ENCODE measurements around the gene MYO1B. TPM values are rescaled to one million over a fixed set of nuclear protein-coding genes. Genes with fewer than 3 reads are reported as not detected.

Gene MYO1B
- total RNA-seq, 2 experiments from 2014 or later, result 1.6 to 4.3 TPM

DNA sequence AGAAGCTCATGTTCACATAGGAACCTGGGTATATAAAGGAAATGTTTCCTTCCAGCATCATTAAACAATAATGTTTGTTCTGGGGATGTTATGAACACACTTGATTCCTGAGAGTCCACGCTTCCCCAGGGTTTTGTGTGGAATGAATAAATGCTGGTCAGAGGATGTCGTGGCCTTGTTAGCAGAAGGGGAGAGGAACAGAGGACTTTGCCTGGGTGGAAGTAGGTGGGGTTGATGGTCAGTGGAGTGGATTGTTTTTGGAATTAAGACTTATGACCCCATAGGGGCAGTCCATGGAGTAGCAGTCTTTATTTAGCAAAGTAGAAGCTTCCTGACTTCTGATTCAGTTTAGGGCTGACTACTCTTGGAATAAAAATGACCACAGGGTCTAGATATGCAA lies 139.6 kb downstream of the MYO1B start:
- H3K4me3 Mint-ChIP-seq, result no peak overlapping the region
- H3K27ac Mint-ChIP-seq, result no peak overlapping the region
- ATAC-seq (no peak), DNase-seq (no peak)
- peaks cover 2% of the 10 kb centered on the region for H3K27me3 Mint-ChIP-seq
- CTCF ChIA-PET, result no interaction called here
- no peaks in the 10 kb centered on the region for H3K4me1 Mint-ChIP-seq
- H3K36me3 Mint-ChIP-seq, result no peaks in the 10 kb centered on the region
- no peaks in the 10 kb centered on the region for H3K9me3 Mint-ChIP-seq (ENCODE audit: low read depth)

DNA sequence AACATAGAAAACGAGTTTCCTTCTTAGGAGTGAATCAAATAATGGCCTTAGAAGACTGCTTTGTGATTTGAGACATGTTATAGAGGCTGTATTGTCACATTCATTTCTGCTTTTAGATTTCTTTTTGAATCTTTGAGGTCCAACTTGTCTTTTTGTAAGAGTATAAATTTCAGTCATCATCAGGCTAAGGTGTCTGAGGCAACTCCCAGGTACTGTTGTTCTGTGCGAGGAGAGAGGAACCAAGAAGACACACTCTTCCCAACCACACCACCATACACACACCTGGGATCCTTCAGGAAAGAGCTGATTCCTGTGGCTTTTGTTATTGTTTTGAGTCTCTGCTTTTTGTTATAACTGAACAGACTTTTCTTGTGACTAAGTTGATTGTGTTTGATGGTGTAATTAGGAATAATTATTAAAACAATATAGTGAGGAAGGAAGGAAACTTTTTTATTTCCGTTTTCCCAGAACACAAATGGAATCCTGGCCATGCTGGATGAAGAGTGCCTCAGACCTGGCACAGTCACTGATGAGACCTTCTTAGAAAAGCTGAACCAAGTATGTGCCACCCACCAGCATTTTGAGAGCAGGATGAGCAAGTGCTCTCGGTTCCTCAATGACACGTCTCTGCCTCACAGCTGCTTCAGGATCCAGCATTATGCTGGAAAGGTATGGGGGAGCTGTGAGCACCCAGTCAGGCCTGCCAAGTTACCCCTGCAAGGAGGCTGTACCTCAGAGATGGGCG lies 140.4 kb downstream of the MYO1B start:
- ATAC-seq (no peak), DNase-seq (no peak)
- CTCF ChIA-PET, result no interaction called here
- Mint-ChIP-seq H3K36me3 (no peaks in the 10 kb centered on the region), H3K9me3 (ENCODE audit: low read depth) (no peaks in the 10 kb centered on the region), H3K27ac (no peak overlapping the region), H3K4me1 (no peaks in the 10 kb centered on the region), H3K4me3 (no peak overlapping the region), H3K27me3 (peaks cover 2% of the 10 kb centered on the region)

DNA sequence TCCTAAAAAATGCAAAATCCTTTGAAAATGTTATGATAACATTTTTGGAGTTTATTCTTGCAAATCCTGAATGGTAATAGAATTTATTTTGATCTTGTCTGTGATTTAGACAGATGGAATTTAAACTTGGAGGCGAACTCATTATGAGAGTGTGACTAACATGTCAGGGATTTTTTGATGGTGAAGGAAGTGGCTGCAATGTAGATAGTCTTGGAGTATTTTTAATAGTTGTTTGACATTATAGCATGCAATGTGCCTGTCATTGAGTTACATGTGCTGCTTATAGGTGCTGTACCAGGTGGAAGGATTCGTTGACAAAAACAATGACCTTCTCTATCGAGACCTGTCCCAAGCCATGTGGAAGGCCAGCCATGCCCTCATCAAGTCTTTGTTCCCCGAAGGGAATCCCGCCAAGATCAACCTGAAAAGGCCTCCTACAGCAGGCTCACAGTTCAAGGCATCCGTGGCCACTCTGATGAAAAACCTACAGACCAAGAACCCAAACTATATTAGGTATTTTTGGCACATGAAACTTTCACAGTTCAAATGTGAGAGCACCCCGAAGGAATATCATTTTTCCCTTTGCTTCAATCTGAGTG lies 141.8 kb downstream of the MYO1B start:
- CTCF ChIA-PET, result no interaction called here
- DNase-seq, result no peak
- no peaks in the 10 kb centered on the region for H3K4me1 Mint-ChIP-seq
- no peak for ATAC-seq
- H3K36me3 Mint-ChIP-seq, result no peaks in the 10 kb centered on the region
- no peak overlapping the region for H3K27ac Mint-ChIP-seq
- no peak overlapping the region for H3K4me3 Mint-ChIP-seq
- peaks cover 2% of the 10 kb centered on the region for H3K27me3 Mint-ChIP-seq
- no peaks in the 10 kb centered on the region for H3K9me3 Mint-ChIP-seq (ENCODE audit: low read depth)

DNA sequence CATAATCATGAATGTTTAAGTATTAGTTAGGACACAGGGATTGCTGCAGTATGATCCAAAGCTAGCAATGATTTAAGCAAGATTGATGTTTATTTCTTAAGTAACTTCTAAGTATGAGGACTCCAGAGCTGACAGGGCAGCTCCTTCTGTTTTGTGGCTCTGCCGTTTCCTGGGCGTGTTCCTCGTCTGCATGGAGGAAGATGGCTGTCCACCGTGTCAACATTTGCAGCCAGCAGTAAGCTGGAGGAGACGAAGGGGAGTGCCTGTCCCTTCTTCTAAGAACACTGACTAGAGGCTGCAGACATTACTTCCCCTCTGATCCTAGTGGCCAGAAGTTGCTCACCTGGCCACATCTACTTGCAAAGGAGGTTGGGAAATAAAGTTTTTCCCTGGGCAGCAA lies 144.1 kb downstream of the MYO1B start:
- no peak overlapping the region for H3K4me3 Mint-ChIP-seq
- H3K4me1 Mint-ChIP-seq, result no peaks in the 10 kb centered on the region
- DNase-seq (no peak), ATAC-seq (no peak)
- no peaks in the 10 kb centered on the region for H3K36me3 Mint-ChIP-seq
- no peaks in the 10 kb centered on the region for H3K9me3 Mint-ChIP-seq (ENCODE audit: low read depth)
- no peak overlapping the region for H3K27ac Mint-ChIP-seq
- H3K27me3 Mint-ChIP-seq, result peaks cover 6% of the 10 kb centered on the region
- CTCF ChIA-PET, result interaction anchor here (1.1 kb wide), 1 partner anchor 224 kb away, joined by 3 read pairs; no protein-coding TSS in a partner anchor

DNA sequence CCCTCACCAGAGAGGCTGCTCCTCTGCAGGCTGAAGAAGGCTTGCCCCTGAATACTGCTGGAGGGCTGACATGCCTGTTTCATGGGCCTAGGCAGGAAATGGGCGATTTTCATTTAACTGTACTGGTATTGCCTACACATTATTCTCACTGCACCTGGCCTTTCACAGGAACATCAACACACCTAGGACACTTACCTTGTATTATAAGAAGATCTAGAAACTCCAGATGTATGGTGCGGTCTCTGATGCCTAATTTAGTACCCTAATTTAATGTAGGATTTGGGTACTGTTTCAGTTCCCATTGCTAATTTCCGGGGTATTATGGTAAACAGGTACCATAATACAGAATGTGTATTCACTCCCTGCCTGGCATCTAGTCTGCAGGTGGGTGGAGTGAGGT lies 146.0 kb downstream of the MYO1B start:
- ATAC-seq (no peak), DNase-seq (no peak)
- no peak overlapping the region for H3K27ac Mint-ChIP-seq
- H3K36me3 Mint-ChIP-seq, result no peaks in the 10 kb centered on the region
- H3K27me3 Mint-ChIP-seq, result peaks cover 4% of the 10 kb centered on the region
- no peaks in the 10 kb centered on the region for H3K9me3 Mint-ChIP-seq (ENCODE audit: low read depth)
- H3K4me1 Mint-ChIP-seq, result no peaks in the 10 kb centered on the region
- CTCF ChIA-PET, result no interaction called here
- no peak overlapping the region for H3K4me3 Mint-ChIP-seq

DNA sequence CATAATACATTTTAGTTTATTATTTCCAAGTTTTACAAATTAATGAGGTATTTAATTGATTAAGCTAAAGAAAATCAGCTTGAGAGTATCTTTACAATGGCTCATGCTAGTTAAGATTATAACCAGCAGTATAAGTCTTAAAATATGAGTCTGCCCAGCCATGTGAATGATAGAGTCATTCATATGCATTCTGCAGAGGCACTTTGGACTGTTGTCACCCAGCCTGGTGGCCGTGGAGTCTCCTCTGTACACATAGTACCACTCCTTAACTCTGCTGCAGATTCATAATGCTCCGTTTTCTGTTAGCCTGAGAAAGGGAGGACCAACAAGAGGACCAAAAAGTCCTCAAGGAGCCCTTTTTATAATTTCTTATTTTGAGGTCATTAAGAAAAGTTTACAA lies 148.8 kb downstream of the MYO1B start:
- no peaks in the 10 kb centered on the region for H3K9me3 Mint-ChIP-seq (ENCODE audit: low read depth)
- CTCF ChIA-PET, result no interaction called here
- H3K4me1 Mint-ChIP-seq, result no peaks in the 10 kb centered on the region
- DNase-seq (no peak), ATAC-seq (no peak)
- H3K36me3 Mint-ChIP-seq, result no peaks in the 10 kb centered on the region
- no peak overlapping the region for H3K4me3 Mint-ChIP-seq
- H3K27ac Mint-ChIP-seq, result no peak overlapping the region
- peaks cover 4% of the 10 kb centered on the region for H3K27me3 Mint-ChIP-seq

DNA sequence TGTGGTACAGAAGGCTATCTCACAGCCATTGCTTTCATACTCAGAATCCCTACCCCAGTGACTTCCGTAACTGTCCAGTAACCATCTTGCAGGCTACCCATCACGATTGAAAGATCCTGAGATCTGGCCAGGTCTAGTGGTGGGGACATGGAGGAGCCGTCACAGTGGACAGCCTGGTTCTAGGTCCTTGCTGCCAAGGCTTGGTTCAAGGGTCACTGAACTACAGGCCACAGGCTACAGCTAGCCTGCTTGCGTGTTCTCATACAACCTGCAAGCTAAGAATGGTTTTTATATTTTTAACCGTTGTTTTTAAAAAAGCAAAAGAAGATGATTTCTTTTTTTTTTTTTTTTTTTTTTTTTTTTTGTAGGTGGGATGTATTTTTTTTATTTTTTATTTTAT lies 151.6 kb downstream of the MYO1B start:
- CTCF ChIA-PET, result no interaction called here
- DNase-seq (no peak), ATAC-seq (no peak)
- no peaks in the 10 kb centered on the region for H3K9me3 Mint-ChIP-seq (ENCODE audit: low read depth)
- H3K4me1 Mint-ChIP-seq, result no peaks in the 10 kb centered on the region
- H3K27ac Mint-ChIP-seq, result no peak overlapping the region
- peaks cover 4% of the 10 kb centered on the region for H3K27me3 Mint-ChIP-seq
- no peaks in the 10 kb centered on the region for H3K36me3 Mint-ChIP-seq
- H3K4me3 Mint-ChIP-seq, result no peak overlapping the region

DNA sequence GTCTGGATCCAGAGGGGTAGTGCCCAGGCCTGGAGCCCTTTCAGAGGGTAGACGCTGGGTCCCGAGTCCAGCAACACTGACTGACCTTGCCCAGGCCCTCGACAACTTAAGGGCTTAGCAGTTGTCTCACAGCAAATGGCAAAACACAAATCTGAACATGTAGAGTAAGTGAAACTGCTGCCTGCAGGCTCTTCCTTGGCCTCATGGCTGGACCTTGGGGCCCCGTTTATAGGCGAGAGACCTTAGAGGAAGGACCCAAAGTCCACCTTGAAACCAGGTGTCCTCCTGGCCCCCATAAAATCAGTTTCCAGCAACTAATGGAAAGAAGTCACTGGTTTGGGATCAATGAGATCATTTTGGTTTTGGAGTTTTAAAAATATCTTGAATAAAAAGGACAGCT lies 154.4 kb downstream of the MYO1B start:
- no peak for ATAC-seq
- H3K4me3 Mint-ChIP-seq, result no peak overlapping the region
- CTCF ChIA-PET, result no interaction called here
- no peaks in the 10 kb centered on the region for H3K36me3 Mint-ChIP-seq
- H3K27me3 Mint-ChIP-seq, result peaks cover 4% of the 10 kb centered on the region
- H3K4me1 Mint-ChIP-seq, result peaks cover 3% of the 10 kb centered on the region
- DNase-seq, result no peak
- no peak overlapping the region for H3K27ac Mint-ChIP-seq
- no peaks in the 10 kb centered on the region for H3K9me3 Mint-ChIP-seq (ENCODE audit: low read depth)

DNA sequence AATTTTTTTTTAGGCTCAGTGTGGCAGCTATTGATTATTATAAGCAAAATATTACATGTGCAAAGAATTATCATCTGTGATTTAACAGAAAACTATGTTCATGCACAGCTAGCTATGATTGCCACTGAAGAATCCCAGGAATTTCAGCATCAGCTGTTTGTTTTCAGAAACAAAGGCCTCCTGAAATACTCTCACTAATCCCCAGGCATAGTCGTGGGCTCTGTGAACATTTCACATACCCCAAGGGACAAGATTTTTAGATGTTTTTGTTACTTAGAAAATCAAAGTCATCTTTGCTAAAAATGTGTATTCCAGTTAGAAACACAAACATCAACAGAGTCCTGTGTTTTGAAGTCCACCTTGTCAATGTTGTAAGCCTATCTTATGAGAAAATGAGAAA lies 156.1 kb downstream of the MYO1B start:
- Mint-ChIP-seq H3K27ac (no peak overlapping the region), H3K36me3 (no peaks in the 10 kb centered on the region), H3K4me1 (peaks cover 10% of the 10 kb centered on the region), H3K4me3 (no peak overlapping the region), H3K9me3 (ENCODE audit: low read depth) (no peaks in the 10 kb centered on the region), H3K27me3 (peaks cover 4% of the 10 kb centered on the region)
- CTCF ChIA-PET, result no interaction called here
- ATAC-seq (no peak), DNase-seq (no peak)

DNA sequence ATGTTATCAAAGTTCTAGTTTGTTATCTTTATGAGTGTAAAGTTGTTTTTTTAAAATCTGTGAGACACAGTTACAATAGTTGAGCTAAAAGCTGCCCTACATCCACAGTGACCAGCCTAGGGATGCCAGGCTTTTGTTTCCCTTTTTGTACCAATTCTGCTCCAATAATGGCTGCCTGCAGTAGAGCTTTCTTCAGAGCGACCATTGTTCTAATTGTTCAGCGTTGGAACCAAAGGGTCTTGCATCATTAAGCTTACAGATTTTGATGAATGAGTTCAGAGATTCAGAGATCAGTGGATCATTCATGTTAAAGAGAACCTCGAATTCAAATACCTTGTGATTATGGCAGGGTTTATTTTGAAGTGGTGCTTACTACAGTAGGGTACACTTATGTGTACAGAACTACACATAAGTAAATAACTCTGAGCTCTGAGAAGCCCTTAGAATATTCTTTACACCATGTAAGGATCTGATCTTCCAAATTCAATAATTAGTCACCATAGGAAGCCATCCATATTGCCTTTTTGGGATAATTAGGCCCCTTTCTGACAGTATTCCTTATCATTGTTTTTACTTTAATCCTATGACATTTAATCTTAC lies 157.9 kb downstream of the MYO1B start:
- H3K4me1 Mint-ChIP-seq, result peaks cover 10% of the 10 kb centered on the region
- DNase-seq (no peak), ATAC-seq (no peak)
- CTCF ChIA-PET, result no interaction called here
- H3K27me3 Mint-ChIP-seq, result peaks cover 4% of the 10 kb centered on the region
- H3K27ac Mint-ChIP-seq, result no peak overlapping the region
- no peaks in the 10 kb centered on the region for H3K9me3 Mint-ChIP-seq (ENCODE audit: low read depth)
- no peak overlapping the region for H3K4me3 Mint-ChIP-seq
- no peaks in the 10 kb centered on the region for H3K36me3 Mint-ChIP-seq

DNA sequence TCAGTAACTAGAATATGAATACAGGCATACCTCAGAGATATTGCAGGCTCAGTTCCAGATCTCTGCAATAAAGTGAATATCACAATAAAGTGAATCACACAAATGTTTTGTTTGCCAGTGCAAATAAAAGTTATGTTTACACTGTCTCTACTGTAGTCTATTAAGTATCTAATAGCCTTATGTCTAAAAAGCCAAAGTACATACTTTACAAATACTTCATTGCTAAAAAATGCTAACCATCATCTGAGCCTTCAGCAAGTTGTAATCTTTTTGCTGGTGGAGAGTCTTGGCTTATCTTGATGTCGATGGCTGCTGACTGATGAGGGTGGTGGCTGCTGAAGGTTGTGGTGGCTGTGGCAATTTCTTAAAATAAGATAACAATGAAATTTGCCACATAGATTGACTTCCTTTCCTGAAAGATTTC lies 159.4 kb downstream of the MYO1B start:
- Mint-ChIP-seq H3K27ac (no peak overlapping the region), H3K4me3 (no peak overlapping the region)
- CTCF ChIA-PET, result no interaction called here

DNA sequence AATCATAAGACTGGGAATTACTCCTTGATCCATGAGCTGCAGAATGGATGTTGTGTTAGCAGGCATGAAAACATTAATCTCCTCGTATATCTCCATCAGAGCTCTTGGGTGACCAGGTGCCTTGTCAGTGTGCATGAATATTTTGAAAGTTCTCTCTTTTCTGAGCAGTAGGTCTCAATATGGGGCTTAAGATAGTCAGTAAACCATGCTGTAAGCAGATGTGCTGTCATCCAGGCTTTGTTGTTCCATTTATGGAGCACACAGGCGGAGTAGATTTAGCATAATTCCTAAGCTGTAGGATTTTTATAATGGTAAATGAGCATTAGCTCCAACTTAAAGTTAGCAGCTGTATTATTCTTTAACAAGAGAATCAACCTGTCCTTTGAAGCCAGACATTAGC lies 160.3 kb downstream of the MYO1B start:
- Mint-ChIP-seq H3K4me1 (peaks cover 10% of the 10 kb centered on the region), H3K27me3 (peaks cover 4% of the 10 kb centered on the region), H3K9me3 (ENCODE audit: low read depth) (no peaks in the 10 kb centered on the region), H3K36me3 (no peaks in the 10 kb centered on the region), H3K27ac (no peak overlapping the region), H3K4me3 (no peak overlapping the region)
- CTCF ChIA-PET, result interaction anchor here (1.3 kb wide), 1 partner anchor 42 kb away, joined by 3 read pairs; no protein-coding TSS in a partner anchor
- no peak for ATAC-seq
- DNase-seq, result no peak

More for the DNA sequence above, 159.4 kb downstream of the MYO1B start:
- no peaks in the 10 kb centered on the region for H3K9me3 Mint-ChIP-seq (ENCODE audit: low read depth)
- H3K4me1 Mint-ChIP-seq, result peaks cover 10% of the 10 kb centered on the region
- H3K27me3 Mint-ChIP-seq, result peaks cover 4% of the 10 kb centered on the region
- DNase-seq (no peak), ATAC-seq (no peak)
- H3K36me3 Mint-ChIP-seq, result no peaks in the 10 kb centered on the region

DNA sequence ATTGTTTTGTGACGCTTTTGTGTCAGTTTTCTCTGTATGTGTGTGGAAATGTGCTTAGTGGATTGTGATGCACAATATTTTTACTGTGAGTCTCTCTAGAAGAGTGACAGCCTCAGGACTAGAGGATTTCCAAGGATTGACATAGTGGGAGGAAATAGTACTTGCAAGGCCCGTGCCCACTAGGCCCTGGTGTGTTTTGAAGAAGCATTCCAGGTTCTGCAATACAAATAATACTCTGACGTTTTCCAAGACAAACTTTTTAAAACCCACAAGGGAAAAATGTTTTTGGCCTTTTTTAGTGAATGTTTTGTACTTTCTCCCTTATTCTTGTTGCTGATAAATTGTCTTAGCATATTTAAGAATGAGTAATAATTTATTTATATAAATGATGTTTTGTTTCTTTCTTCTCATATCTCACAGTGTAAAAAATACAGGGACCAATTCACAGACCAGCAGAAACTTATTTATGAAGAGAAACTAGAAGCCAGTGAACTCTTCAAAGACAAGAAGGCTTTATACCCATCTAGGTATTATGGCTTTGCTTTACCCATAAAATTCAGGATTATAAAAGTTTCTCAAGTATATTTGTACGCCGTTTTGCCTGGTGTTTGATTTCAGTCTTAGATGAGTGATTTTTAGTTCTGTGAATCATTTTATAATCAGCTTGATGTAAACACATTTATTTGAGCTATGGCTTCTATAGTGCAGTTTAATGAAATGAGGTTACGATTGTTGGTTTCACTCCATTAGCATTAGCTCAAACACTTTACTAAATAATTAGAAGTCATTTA lies 165.6 kb downstream of the MYO1B start:
- CTCF ChIA-PET, result no interaction called here
- peaks cover 3% of the 10 kb centered on the region for H3K4me1 Mint-ChIP-seq
- no peak overlapping the region for H3K4me3 Mint-ChIP-seq
- no peak overlapping the region for H3K27ac Mint-ChIP-seq
- no peaks in the 10 kb centered on the region for H3K9me3 Mint-ChIP-seq (ENCODE audit: low read depth)
- ATAC-seq, result no peak
- H3K36me3 Mint-ChIP-seq, result no peaks in the 10 kb centered on the region
- no peak for DNase-seq
- H3K27me3 Mint-ChIP-seq, result no peaks in the 10 kb centered on the region

Data from activated CD8-positive, alpha-beta memory T cell treated with anti-CD3 and anti-CD28 coated beads, Interleukin-2, amount 10 ng/mL, durations not matched to agents 7 days and 5 days (primary cell).